Caco-2 (cell line): Measurements from ENCODE around the gene HSD17B12. TPM values are rescaled to one million over a fixed set of nuclear protein-coding genes. Genes with fewer than 3 reads are reported as not detected.

ENCODE experiments used
- BruUV-seq: library from RNA; stranded (reverse); fragments of 400-500 nt; replicated peaks from 2 replicates; lab custom pipeline; 2021; lab: Mats Ljungman, UMichigan
- CTCF ChIA-PET: fragments of 300-600 bp; sonication (Branson Sonifier 250); formaldehyde crosslinking; loops from one replicate; lab custom pipeline; 2022; ENCODE audit warnings: antibody characterized with exemption; lab: Charles Lee
- POLR2A ChIA-PET: fragments of 300-600 bp; sonication (Branson Sonifier 250); formaldehyde crosslinking; loops from one replicate; lab custom pipeline; 2022; ENCODE audit warnings: antibody characterized with exemption; lab: Charles Lee
- DNase-seq, 2 experiments: peaks; one replicate each; pipeline versions ENCODE4 v3.0.0 to v3.0.0-alpha.2; 2020 to 2022
- H3K27me3 ChIP-seq: replicated peaks from 2 replicates; pipeline ENCODE4 v1.6.0; 2011; ENCODE audit warnings: low read length; ENCODE audit not compliant: control insufficient read depth, insufficient read depth
- H3K36me3 ChIP-seq: 2 replicates; pipeline ENCODE4 v1.5.1; 2011; ENCODE audit warnings: low read length; ENCODE audit not compliant: control insufficient read depth, insufficient read depth
- H3K4me1 ChIP-seq: fragments of 250-450 bp; sonication (Bioruptor Pico); 2 replicates; pipeline ENCODE4 v1.5.1; 2020; ENCODE audit warnings: mild to moderate bottlenecking
- H3K4me3 ChIP-seq: 2 replicates; pipeline ENCODE4 v1.5.1; 2011; ENCODE audit warnings: low read depth, mild to moderate bottlenecking, control low read depth, low read length
- H3K9me3 ChIP-seq: fragments of 250-450 bp; sonication (Bioruptor Pico); 2 replicates; pipeline ENCODE4 v1.5.1; 2020; ENCODE audit warnings: mild to moderate bottlenecking, moderate library complexity
- H3K27ac Mint-ChIP-seq: one replicate; pipeline ENCODE4 v1.8.0; 2022; ENCODE audit warnings: mixed read lengths; ENCODE audit not compliant: unreplicated experiment
- H3K27me3 Mint-ChIP-seq: one replicate; pipeline ENCODE4 v1.8.0; 2022; ENCODE audit warnings: mixed read lengths; ENCODE audit not compliant: insufficient read depth, unreplicated experiment
- H3K36me3 Mint-ChIP-seq: one replicate; pipeline ENCODE4 v1.8.0; 2022; ENCODE audit warnings: mild to moderate bottlenecking, mixed read lengths; ENCODE audit not compliant: insufficient read depth, unreplicated experiment
- H3K4me1 Mint-ChIP-seq: one replicate; pipeline ENCODE4 v1.8.0; 2022; ENCODE audit warnings: low read depth, mixed read lengths; ENCODE audit not compliant: unreplicated experiment
- H3K4me3 Mint-ChIP-seq: one replicate; pipeline ENCODE4 v1.8.0; 2022; ENCODE audit warnings: mild to moderate bottlenecking, moderate library complexity, mixed read lengths; ENCODE audit not compliant: unreplicated experiment
- H3K9me3 Mint-ChIP-seq: one replicate; pipeline ENCODE4 v1.8.0; 2022; ENCODE audit warnings: mixed read lengths; ENCODE audit not compliant: unreplicated experiment
- CTCF ChIP-seq, 2 experiments: fragments of 200-600 bp in 1 of 2; IDR thresholded peaks; 1 replicate in 1 of 2; 2 replicates in 1 of 2; pipeline versions ENCODE4 v1.5.1 to v1.8.0; 2011 to 2022; ENCODE audit warnings: antibody characterized with exemption in 1 of 2, control low read depth in 1 of 2, inconsistent platforms in 1 of 2, low read depth in 1 of 2, low read length in 1 of 2, mild to moderate bottlenecking in 1 of 2, moderate library complexity in 1 of 2; ENCODE audit not compliant: insufficient read depth in 1 of 2, severe bottlenecking in 1 of 2, unreplicated experiment in 1 of 2
- intact Hi-C: fragments of 100-400 bp; cut with micrococcal nuclease; formaldehyde crosslinking; loops from one replicate; pipeline ENCODE4 v1.10.0; 2022; ENCODE audit not compliant: unreplicated experiment
- total RNA-seq: library from RNA; stranded (reverse); gene quantifications from 2 replicates; pipeline ENCODE4 v1.2.3, GENCODE V29; 2022

HSD17B12 gene
- total RNA-seq, 1 experiment from 2014 or later, result 155 TPM

- no peaks in the 10 kb centered on the region for H3K9me3 ChIP-seq
- DNase-seq, result no peak
- H3K27ac Mint-ChIP-seq, result no peak overlapping the region
- no peaks in the 10 kb centered on the region for H3K27me3 Mint-ChIP-seq
- H3K27me3 ChIP-seq, result no peaks in the 10 kb centered on the region
- H3K4me3 ChIP-seq, result no peak overlapping the region
- no peaks in the 10 kb centered on the region; the same call in none of the 2 replicates for H3K36me3 ChIP-seq
- ChIA-PET CTCF (no interaction called here), POLR2A (no interaction called here)
- H3K36me3 Mint-ChIP-seq, result peaks cover 22% of the 10 kb centered on the region
- H3K4me1 Mint-ChIP-seq, result no peaks in the 10 kb centered on the region
- BruUV-seq, result no TSS peak
- no peak for TF ChIP-seq CTCF (IDR thresholded peaks at IDR 0.05; ENCODE audit: insufficient read depth in 1 of 2, low read depth in 1 of 2, low read length in 1 of 2, severe bottlenecking in 1 of 2, unreplicated experiment in 1 of 2)
- intact Hi-C loops, result no loop called here
- no peak overlapping the region for H3K4me3 Mint-ChIP-seq
- no peaks in the 10 kb centered on the region for H3K4me1 ChIP-seq
- no peaks in the 10 kb centered on the region for H3K9me3 Mint-ChIP-seq
Measured at GRCh38 chr11:43898574-43898973, 218.0 kb downstream of the HSD17B12 start.

- Histone ChIP-seq H3K4me3 (no peak overlapping the region), H3K4me1 (no peaks in the 10 kb centered on the region), H3K27me3 (no peaks in the 10 kb centered on the region), H3K36me3 (no peaks in the 10 kb centered on the region; the same call in none of the 2 replicates), H3K9me3 (no peaks in the 10 kb centered on the region)
- no peaks in the 10 kb centered on the region for H3K27me3 Mint-ChIP-seq
- H3K9me3 Mint-ChIP-seq, result no peaks in the 10 kb centered on the region
- CTCF ChIA-PET, result no interaction called here
- DNase-seq, result no peak
- no TSS peak for BruUV-seq
- peaks cover 22% of the 10 kb centered on the region for H3K36me3 Mint-ChIP-seq
- intact Hi-C loops, result no loop called here
- no peak overlapping the region for H3K27ac Mint-ChIP-seq
- POLR2A ChIA-PET, result no interaction called here
- no peak overlapping the region for H3K4me3 Mint-ChIP-seq
- H3K4me1 Mint-ChIP-seq, result no peaks in the 10 kb centered on the region
- TF ChIP-seq CTCF (IDR thresholded peaks at IDR 0.05; ENCODE audit: insufficient read depth in 1 of 2, low read depth in 1 of 2, low read length in 1 of 2, severe bottlenecking in 1 of 2, unreplicated experiment in 1 of 2), result no peak
Measured at GRCh38 chr11:43899094-43899493, 218.6 kb downstream of the HSD17B12 start.

GRCh38 chr11:43901551-43901950 is 221.0 kb downstream of the HSD17B12 start:
- Mint-ChIP-seq H3K27ac (no peak overlapping the region), H3K36me3 (peaks cover 17% of the 10 kb centered on the region), H3K27me3 (no peaks in the 10 kb centered on the region), H3K4me3 (no peak overlapping the region), H3K9me3 (no peaks in the 10 kb centered on the region), H3K4me1 (no peaks in the 10 kb centered on the region)
- POLR2A ChIA-PET, result no interaction called here
- no peak for DNase-seq
- CTCF ChIA-PET, result no interaction called here
- Histone ChIP-seq H3K36me3 (no peaks in the 10 kb centered on the region; the same call in none of the 2 replicates), H3K4me3 (no peak overlapping the region), H3K4me1 (no peaks in the 10 kb centered on the region), H3K27me3 (no peaks in the 10 kb centered on the region), H3K9me3 (no peaks in the 10 kb centered on the region)
- intact Hi-C loops, result no loop called here
- no peak for TF ChIP-seq CTCF (IDR thresholded peaks at IDR 0.05; ENCODE audit: insufficient read depth in 1 of 2, low read depth in 1 of 2, low read length in 1 of 2, severe bottlenecking in 1 of 2, unreplicated experiment in 1 of 2)
- no TSS peak for BruUV-seq
